Measurements from ENCODE around the gene FHOD3.

Gene FHOD3

GRCh38 chr18:36297417-36298125, at the start of gene FHOD3:
TSS of gene FHOD3 (plus strand) at chr18:36297713. CDS start at chr18:36297836, 123 bp downstream.
- no peaks in the 10 kb centered on the region for H3K9me3 ChIP-seq (ENCODE audit: control insufficient read depth, low read depth, low read length)
- no peak within 1 kb of the TSS for H3K27ac ChIP-seq (ENCODE audit: low read length)
- no peaks in the 10 kb centered on the region for H3K36me3 ChIP-seq (ENCODE audit: control insufficient read depth, low read depth, low read length)
- peak within 1 kb of the TSS; percentile 52 for H3K9ac ChIP-seq (ENCODE audit: low read length)
- peaks cover 52% of the 10 kb centered on the region for H3K27me3 ChIP-seq (ENCODE audit: control insufficient read depth, insufficient read depth, low read length)
- peak within 1 kb of the TSS; percentile 72 for H3K4me3 ChIP-seq (ENCODE audit: low read length)
- peaks cover 3% of the 10 kb centered on the region for H3K4me1 ChIP-seq (ENCODE audit: control insufficient read depth, low read depth, low read length)

DNA sequence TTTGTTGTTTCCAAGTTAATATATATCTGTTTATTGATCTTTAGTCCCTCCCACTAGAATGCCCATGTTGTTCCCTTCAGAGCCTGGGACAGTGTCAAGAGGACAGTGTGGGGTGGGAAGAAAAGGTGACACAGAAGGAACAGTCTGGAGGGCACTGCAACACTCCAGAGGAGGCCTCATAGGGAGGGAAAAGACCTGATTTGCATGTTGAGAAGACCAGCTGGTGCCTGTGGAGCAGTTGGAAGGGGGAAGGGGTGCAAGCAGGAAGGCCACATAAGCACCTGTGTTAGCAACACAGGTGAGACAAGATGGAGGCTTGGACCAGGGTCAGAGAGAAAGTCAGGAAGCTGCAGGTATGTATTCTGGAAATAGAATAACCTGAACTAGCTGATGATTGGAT, 48.1 kb upstream of the FHOD3 start:
- Histone ChIP-seq H3K4me3 (ENCODE audit: low read length) (no peak overlapping the region), H3K36me3 (ENCODE audit: control insufficient read depth, low read depth, low read length) (no peaks in the 10 kb centered on the region)

GRCh38 chr18:36250827-36251226, 46.7 kb upstream of the FHOD3 start:
- H3K9ac ChIP-seq (ENCODE audit: low read length): no peak overlapping the region
- no peaks in the 10 kb centered on the region for H3K9me3 ChIP-seq (ENCODE audit: control insufficient read depth, low read depth, low read length)
- no peaks in the 10 kb centered on the region for H3K36me3 ChIP-seq (ENCODE audit: control insufficient read depth, low read depth, low read length)
- no peak overlapping the region for H3K27ac ChIP-seq (ENCODE audit: low read length)
- no peaks in the 10 kb centered on the region for H3K4me1 ChIP-seq (ENCODE audit: control insufficient read depth, low read depth, low read length)
- H3K27me3 ChIP-seq (ENCODE audit: control insufficient read depth, insufficient read depth, low read length): no peaks in the 10 kb centered on the region
- H3K4me3 ChIP-seq (ENCODE audit: low read length): no peak overlapping the region

More for the DNA sequence above, 48.1 kb upstream of the FHOD3 start:
- no peaks in the 10 kb centered on the region for H3K27me3 ChIP-seq (ENCODE audit: control insufficient read depth, insufficient read depth, low read length)
- no peak overlapping the region for H3K27ac ChIP-seq (ENCODE audit: low read length)
- H3K9ac ChIP-seq (ENCODE audit: low read length): no peak overlapping the region
- no peaks in the 10 kb centered on the region for H3K9me3 ChIP-seq (ENCODE audit: control insufficient read depth, low read depth, low read length)
- H3K4me1 ChIP-seq (ENCODE audit: control insufficient read depth, low read depth, low read length): no peaks in the 10 kb centered on the region

GRCh38 chr18:36255072-36255698, 42.3 kb upstream of the FHOD3 start:
- Histone ChIP-seq H3K9ac (ENCODE audit: low read length) (no peak overlapping the region), H3K27me3 (ENCODE audit: control insufficient read depth, insufficient read depth, low read length) (no peaks in the 10 kb centered on the region), H3K27ac (ENCODE audit: low read length) (no peak overlapping the region), H3K36me3 (ENCODE audit: control insufficient read depth, low read depth, low read length) (no peaks in the 10 kb centered on the region), H3K4me1 (ENCODE audit: control insufficient read depth, low read depth, low read length) (no peaks in the 10 kb centered on the region), H3K4me3 (ENCODE audit: low read length) (no peak overlapping the region), H3K9me3 (ENCODE audit: control insufficient read depth, low read depth, low read length) (no peaks in the 10 kb centered on the region)

GRCh38 chr18:36256094-36256493, 41.4 kb upstream of the FHOD3 start:
- Histone ChIP-seq H3K4me3 (ENCODE audit: low read length) (no peak overlapping the region), H3K4me1 (ENCODE audit: control insufficient read depth, low read depth, low read length) (no peaks in the 10 kb centered on the region), H3K27me3 (ENCODE audit: control insufficient read depth, insufficient read depth, low read length) (no peaks in the 10 kb centered on the region), H3K36me3 (ENCODE audit: control insufficient read depth, low read depth, low read length) (no peaks in the 10 kb centered on the region), H3K9me3 (ENCODE audit: control insufficient read depth, low read depth, low read length) (no peaks in the 10 kb centered on the region), H3K9ac (ENCODE audit: low read length) (no peak overlapping the region), H3K27ac (ENCODE audit: low read length) (no peak overlapping the region)

- H3K9me3 ChIP-seq (ENCODE audit: control insufficient read depth, low read depth, low read length): no peaks in the 10 kb centered on the region
- H3K27ac ChIP-seq (ENCODE audit: low read length): no peak overlapping the region
- no peaks in the 10 kb centered on the region for H3K36me3 ChIP-seq (ENCODE audit: control insufficient read depth, low read depth, low read length)
- H3K4me1 ChIP-seq (ENCODE audit: control insufficient read depth, low read depth, low read length): no peaks in the 10 kb centered on the region
- H3K9ac ChIP-seq (ENCODE audit: low read length): no peak overlapping the region
- no peak overlapping the region for H3K4me3 ChIP-seq (ENCODE audit: low read length)
- H3K27me3 ChIP-seq (ENCODE audit: control insufficient read depth, insufficient read depth, low read length): no peaks in the 10 kb centered on the region
Observed at GRCh38 chr18:36262971-36263370, 34.5 kb upstream of the FHOD3 start.

- Histone ChIP-seq H3K9me3 (ENCODE audit: control insufficient read depth, low read depth, low read length) (no peaks in the 10 kb centered on the region), H3K9ac (ENCODE audit: low read length) (no peak overlapping the region), H3K4me3 (ENCODE audit: low read length) (no peak overlapping the region), H3K27me3 (ENCODE audit: control insufficient read depth, insufficient read depth, low read length) (no peaks in the 10 kb centered on the region), H3K36me3 (ENCODE audit: control insufficient read depth, low read depth, low read length) (no peaks in the 10 kb centered on the region), H3K4me1 (ENCODE audit: control insufficient read depth, low read depth, low read length) (no peaks in the 10 kb centered on the region), H3K27ac (ENCODE audit: low read length) (no peak overlapping the region)
Observed at GRCh38 chr18:36264283-36264682, 33.2 kb upstream of the FHOD3 start.

DNA sequence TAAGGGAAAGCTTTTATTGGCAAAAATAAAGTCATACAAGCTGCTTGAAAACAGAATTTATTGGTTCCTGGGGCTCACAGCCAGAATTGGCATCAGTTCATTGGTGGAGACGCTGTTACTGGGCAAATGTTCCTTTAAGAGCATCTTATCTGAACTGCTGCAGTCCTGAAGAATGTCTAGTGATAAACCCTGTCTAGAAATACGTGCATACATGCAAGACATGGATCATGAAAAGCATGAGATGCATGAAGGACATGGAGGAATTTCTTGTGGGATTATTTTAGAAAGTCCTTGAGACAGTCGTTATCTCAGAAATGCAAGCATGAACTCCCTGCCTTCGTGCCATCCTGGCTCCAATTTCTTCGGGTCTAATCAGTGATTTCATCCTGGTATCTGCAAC, 32.5 kb upstream of the FHOD3 start:
- Histone ChIP-seq H3K9ac (ENCODE audit: low read length) (no peak overlapping the region), H3K4me1 (ENCODE audit: control insufficient read depth, low read depth, low read length) (no peaks in the 10 kb centered on the region), H3K27ac (ENCODE audit: low read length) (no peak overlapping the region), H3K9me3 (ENCODE audit: control insufficient read depth, low read depth, low read length) (no peaks in the 10 kb centered on the region), H3K36me3 (ENCODE audit: control insufficient read depth, low read depth, low read length) (no peaks in the 10 kb centered on the region), H3K4me3 (ENCODE audit: low read length) (no peak overlapping the region), H3K27me3 (ENCODE audit: control insufficient read depth, insufficient read depth, low read length) (no peaks in the 10 kb centered on the region)

DNA sequence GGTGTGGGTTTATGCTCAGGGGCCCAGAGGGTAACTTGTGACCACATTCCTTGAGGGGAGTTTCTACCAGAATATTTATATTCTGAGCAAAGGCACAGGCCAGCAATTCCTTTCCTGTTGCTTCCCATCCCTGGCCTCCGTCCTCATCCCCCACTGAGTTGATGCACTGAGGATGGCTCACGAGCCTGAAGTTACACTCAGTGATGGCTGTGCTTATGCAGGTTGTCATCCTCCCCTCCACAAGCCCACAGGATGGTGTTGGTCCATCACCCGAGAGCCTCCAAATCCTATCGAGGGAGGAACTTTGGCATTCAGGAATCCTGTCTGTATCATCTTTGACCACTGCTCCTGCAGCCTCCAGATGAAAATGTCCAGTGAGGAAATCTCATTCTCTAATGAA, 28.4 kb upstream of the FHOD3 start:
- Histone ChIP-seq H3K27me3 (ENCODE audit: control insufficient read depth, insufficient read depth, low read length) (no peaks in the 10 kb centered on the region), H3K4me3 (ENCODE audit: low read length) (no peak overlapping the region), H3K27ac (ENCODE audit: low read length) (no peak overlapping the region), H3K9me3 (ENCODE audit: control insufficient read depth, low read depth, low read length) (no peaks in the 10 kb centered on the region), H3K36me3 (ENCODE audit: control insufficient read depth, low read depth, low read length) (no peaks in the 10 kb centered on the region), H3K9ac (ENCODE audit: low read length) (no peak overlapping the region), H3K4me1 (ENCODE audit: control insufficient read depth, low read depth, low read length) (no peaks in the 10 kb centered on the region)

DNA sequence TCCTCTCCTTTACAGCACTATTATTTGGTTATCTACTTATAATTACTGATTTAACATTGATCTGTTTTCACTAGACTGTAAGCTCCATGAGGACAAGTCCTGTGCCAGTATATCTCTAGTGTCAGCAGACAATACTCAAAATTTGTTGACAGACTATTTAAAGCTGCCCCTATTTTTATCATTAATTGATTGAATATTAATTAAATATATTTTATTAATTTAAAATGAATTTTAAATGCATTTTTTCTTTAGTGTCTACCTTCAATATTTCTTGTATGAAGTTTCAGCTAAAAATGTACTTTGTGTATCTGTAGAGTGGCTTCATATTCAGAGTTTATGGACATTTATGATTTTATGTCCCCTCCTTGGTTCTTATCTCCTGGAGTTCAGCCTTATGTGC, 26.4 kb upstream of the FHOD3 start:
- Histone ChIP-seq H3K4me3 (ENCODE audit: low read length) (no peak overlapping the region), H3K27me3 (ENCODE audit: control insufficient read depth, insufficient read depth, low read length) (no peaks in the 10 kb centered on the region), H3K27ac (ENCODE audit: low read length) (no peak overlapping the region), H3K9me3 (ENCODE audit: control insufficient read depth, low read depth, low read length) (no peaks in the 10 kb centered on the region), H3K9ac (ENCODE audit: low read length) (no peak overlapping the region), H3K36me3 (ENCODE audit: control insufficient read depth, low read depth, low read length) (no peaks in the 10 kb centered on the region), H3K4me1 (ENCODE audit: control insufficient read depth, low read depth, low read length) (no peaks in the 10 kb centered on the region)

DNA sequence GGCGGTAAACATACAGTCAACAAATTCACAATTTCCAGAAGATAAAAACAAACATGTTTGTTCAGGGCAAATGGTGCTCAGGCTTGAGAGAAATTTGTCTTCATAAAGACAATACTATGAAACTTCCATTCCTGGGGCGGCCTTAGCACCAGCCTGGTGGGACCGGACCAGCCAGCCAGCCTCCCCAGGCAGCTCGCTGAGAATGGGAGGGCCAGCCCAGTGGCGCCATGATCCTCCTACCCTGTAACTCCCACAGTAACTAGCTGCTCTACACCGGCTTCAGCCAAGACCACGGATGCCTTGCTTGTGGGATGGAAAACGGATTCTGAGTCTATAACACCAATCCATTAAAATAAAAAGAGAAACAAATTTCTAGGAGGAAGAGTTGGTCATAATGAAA, 24.2 kb upstream of the FHOD3 start:
- H3K4me1 ChIP-seq (ENCODE audit: control insufficient read depth, low read depth, low read length): no peaks in the 10 kb centered on the region

More for the DNA sequence above, 24.2 kb upstream of the FHOD3 start:
- Histone ChIP-seq H3K27ac (ENCODE audit: low read length) (no peak overlapping the region), H3K27me3 (ENCODE audit: control insufficient read depth, insufficient read depth, low read length) (no peaks in the 10 kb centered on the region), H3K9me3 (ENCODE audit: control insufficient read depth, low read depth, low read length) (no peaks in the 10 kb centered on the region), H3K36me3 (ENCODE audit: control insufficient read depth, low read depth, low read length) (no peaks in the 10 kb centered on the region), H3K9ac (ENCODE audit: low read length) (no peak overlapping the region), H3K4me3 (ENCODE audit: low read length) (no peak overlapping the region)

Measured in iPS-18a (cell line).